ENCODE measurements around the gene KRTAP4-6. TPM values are rescaled to one million over a fixed set of nuclear protein-coding genes. Genes with fewer than 3 reads are reported as not detected.

Gene KRTAP4-6
- total RNA-seq, 4 donors from 2014 or later = not detected

DNA sequence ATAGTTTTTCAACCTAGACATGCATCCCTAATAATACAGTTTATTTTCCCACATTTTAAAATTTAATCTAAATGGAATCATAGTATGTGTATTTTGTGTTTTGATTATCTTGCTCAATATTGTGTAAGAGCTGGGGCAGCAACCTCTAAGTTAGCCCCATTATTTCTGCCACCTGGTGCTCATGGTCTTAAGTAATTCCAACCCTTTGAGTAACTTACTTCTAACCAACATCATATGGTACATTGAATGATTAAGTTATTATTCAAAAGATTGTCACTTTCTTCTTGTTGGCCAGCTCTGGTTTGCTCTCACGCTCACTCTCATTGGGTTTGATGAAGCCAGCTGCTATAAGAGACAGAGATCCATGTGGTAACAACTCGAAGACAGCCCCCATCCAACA lies 31.5 kb upstream of the KRTAP4-6 start:
- Histone ChIP-seq H3K9me3 (no peaks in the 10 kb centered on the region), H3K4me3 (no peak overlapping the region), H3K27ac (no peak overlapping the region), H3K27me3 (no peaks in the 10 kb centered on the region), H3K4me1 (no peaks in the 10 kb centered on the region), H3K36me3 (no peaks in the 10 kb centered on the region)
- in situ Hi-C loops (cut with MboI; ENCODE audit: low sequenced_read_pairs in 4 of 4) = loop anchor here in 1 of 4 donors (25.0 kb wide), 1 partner anchor 90 kb away; the partner anchor contains the start of genes KRTAP9-6 and KRTAP9-9
- TF ChIP-seq, protein P1, sequence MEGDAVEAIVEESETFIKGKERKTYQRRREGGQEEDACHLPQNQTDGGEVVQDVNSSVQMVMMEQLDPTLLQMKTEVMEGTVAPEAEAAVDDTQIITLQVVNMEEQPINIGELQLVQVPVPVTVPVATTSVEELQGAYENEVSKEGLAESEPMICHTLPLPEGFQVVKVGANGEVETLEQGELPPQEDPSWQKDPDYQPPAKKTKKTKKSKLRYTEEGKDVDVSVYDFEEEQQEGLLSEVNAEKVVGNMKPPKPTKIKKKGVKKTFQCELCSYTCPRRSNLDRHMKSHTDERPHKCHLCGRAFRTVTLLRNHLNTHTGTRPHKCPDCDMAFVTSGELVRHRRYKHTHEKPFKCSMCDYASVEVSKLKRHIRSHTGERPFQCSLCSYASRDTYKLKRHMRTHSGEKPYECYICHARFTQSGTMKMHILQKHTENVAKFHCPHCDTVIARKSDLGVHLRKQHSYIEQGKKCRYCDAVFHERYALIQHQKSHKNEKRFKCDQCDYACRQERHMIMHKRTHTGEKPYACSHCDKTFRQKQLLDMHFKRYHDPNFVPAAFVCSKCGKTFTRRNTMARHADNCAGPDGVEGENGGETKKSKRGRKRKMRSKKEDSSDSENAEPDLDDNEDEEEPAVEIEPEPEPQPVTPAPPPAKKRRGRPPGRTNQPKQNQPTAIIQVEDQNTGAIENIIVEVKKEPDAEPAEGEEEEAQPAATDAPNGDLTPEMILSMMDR (IDR thresholded peaks at IDR 0.05 in 4 of 5, conservative IDR thresholded peaks at IDR 0.05 in 1 of 5) = no peak
- no peak for TF ChIP-seq POLR2A (IDR thresholded peaks at IDR 0.05)
- intact Hi-C loops (cut with DNase I; ENCODE audit: low total_unique reads) = no loop called here
- ATAC-seq (no peak), DNase-seq (no peak)

DNA sequence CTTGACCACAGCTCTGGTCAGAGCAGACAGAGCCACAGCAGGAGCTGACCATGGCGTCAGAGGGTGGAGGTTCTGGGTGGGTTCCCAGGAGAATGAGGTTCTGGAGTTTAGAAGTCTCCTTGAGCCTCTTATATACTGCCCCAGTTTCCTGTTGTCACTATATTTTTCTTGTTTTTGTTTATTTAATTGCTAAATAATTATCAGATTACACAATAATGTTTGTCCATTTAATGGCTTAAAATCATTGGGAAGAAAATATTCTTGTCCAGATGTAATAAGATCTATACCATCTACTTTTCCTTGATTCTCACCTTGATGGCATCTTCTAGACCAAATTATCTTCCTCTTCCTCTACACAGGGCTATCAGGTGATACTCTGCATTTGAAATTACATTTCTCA lies 27.8 kb upstream of the KRTAP4-6 start, which contains the start of gene KRTAP4-3:
TSS of gene KRTAP4-3 (minus strand) at position 101 of the 400 bp plus-strand sequence. CDS start at position 52, 49 bp downstream.
- intact Hi-C loops (cut with DNase I; ENCODE audit: low total_unique reads) = no loop called here
- DNase-seq (no peak), ATAC-seq (no peak)
- in situ Hi-C loops (cut with MboI; ENCODE audit: low sequenced_read_pairs in 4 of 4) = loop anchor here in 1 of 4 donors (25.0 kb wide), 1 partner anchor 94 kb away; the partner anchor contains the start of genes KRTAP9-6 and KRTAP9-9
- no peaks in the 10 kb centered on the region for H3K36me3 ChIP-seq
- H3K27ac ChIP-seq = no peak within 1 kb of the TSS
- H3K4me1 ChIP-seq = no peaks in the 10 kb centered on the region
- no peak within 1 kb of the TSS for H3K4me3 ChIP-seq
- no peaks in the 10 kb centered on the region for H3K27me3 ChIP-seq
- TF ChIP-seq POLR2A (IDR thresholded peaks at IDR 0.05) = no peak
- TF ChIP-seq, protein P1 (IDR thresholded peaks at IDR 0.05 in 4 of 5, conservative IDR thresholded peaks at IDR 0.05 in 1 of 5) = no peak
- H3K9me3 ChIP-seq = no peaks in the 10 kb centered on the region

- Histone ChIP-seq H3K36me3 (no peaks in the 10 kb centered on the region), H3K27me3 (no peaks in the 10 kb centered on the region), H3K4me3 (no peak overlapping the region), H3K27ac (no peak overlapping the region), H3K4me1 (no peaks in the 10 kb centered on the region), H3K9me3 (no peaks in the 10 kb centered on the region)
- DNase-seq (no peak), ATAC-seq (no peak)
- intact Hi-C loops (cut with DNase I; ENCODE audit: low total_unique reads) (no loop called here), in situ Hi-C loops (cut with MboI; ENCODE audit: low sequenced_read_pairs in 4 of 4) (loop anchor here in 1 of 4 donors (25.0 kb wide), 1 partner anchor 95 kb away; the partner anchor contains the start of genes KRTAP9-6 and KRTAP9-9)
- TF ChIP-seq, protein P1 (IDR thresholded peaks at IDR 0.05 in 4 of 5, conservative IDR thresholded peaks at IDR 0.05 in 1 of 5) = no peak
- no peak for TF ChIP-seq POLR2A (IDR thresholded peaks at IDR 0.05)
These were observed 27.2 kb upstream of the KRTAP4-6 start for GRCh38 chr17:41167561-41167960.

GRCh38 chr17:41163828-41164227 lies 23.5 kb upstream of the KRTAP4-6 start:
- H3K4me1 ChIP-seq = no peaks in the 10 kb centered on the region
- H3K4me3 ChIP-seq = no peak overlapping the region
- in situ Hi-C loops (cut with MboI; ENCODE audit: low sequenced_read_pairs in 4 of 4) = loop anchor here in 1 of 4 donors (25.0 kb wide), 1 partner anchor 98 kb away; the partner anchor contains the start of genes KRTAP9-6 and KRTAP9-9
- DNase-seq (no peak), ATAC-seq (no peak)
- no peaks in the 10 kb centered on the region for H3K36me3 ChIP-seq
- no peaks in the 10 kb centered on the region for H3K27me3 ChIP-seq
- TF ChIP-seq, protein P1 (IDR thresholded peaks at IDR 0.05 in 4 of 5, conservative IDR thresholded peaks at IDR 0.05 in 1 of 5) = no peak
- H3K27ac ChIP-seq = no peak overlapping the region
- intact Hi-C loops (cut with DNase I; ENCODE audit: low total_unique reads) = no loop called here
- H3K9me3 ChIP-seq = no peaks in the 10 kb centered on the region
